SU-DHL-6 (cell line): ENCODE results near the gene IGF2.

Source experiments
- H2AFZ ChIP-seq: fragments of 200-600 bp; sonication (generic); 2 replicates; pipeline ENCODE4 v1.6.1; 2014; ENCODE audit warnings: low read depth, mild to moderate bottlenecking, moderate library complexity, mixed read lengths, antibody characterized with exemption, low read length; ENCODE audit not compliant: severe bottlenecking
- H3F3A ChIP-seq: fragments of 200-600 bp; shearing (Covaris generic); 2 replicates; pipeline ENCODE4 v1.6.0; 2016; ENCODE audit warnings: antibody characterized with exemption, mild to moderate bottlenecking; ENCODE audit not compliant: insufficient read depth
- H3K27ac ChIP-seq: fragments of 200-600 bp; sonication (generic); 2 replicates; pipeline ENCODE4 v1.5.1; 2016; ENCODE audit warnings: low read depth, mild to moderate bottlenecking, low read length, moderate library complexity, mixed read lengths
- H3K27me3 ChIP-seq: fragments of 200-600 bp; sonication (generic), shearing (Covaris generic); 2 replicates; pipeline ENCODE4 v1.6.0; 2014; ENCODE audit warnings: mild to moderate bottlenecking, low read length
- H3K36me3 ChIP-seq: fragments of 200-600 bp; sonication (generic); 2 replicates; pipeline ENCODE4 v1.6.1; 2014; ENCODE audit warnings: mild to moderate bottlenecking, low read length, mixed read lengths
- H3K4me2 ChIP-seq: fragments of 300-600, 200-600 bp; shearing (Covaris generic), sonication (generic); 2 replicates; pipeline ENCODE4 v1.6.0; 2014; ENCODE audit warnings: low read length, low read depth, mild to moderate bottlenecking; ENCODE audit not compliant: poor library complexity, severe bottlenecking
- H3K4me3 ChIP-seq: fragments of 200-600 bp; sonication (generic); 2 replicates; pipeline ENCODE4 v1.5.1; 2014; ENCODE audit warnings: antibody characterized with exemption, low read length, mild to moderate bottlenecking, mixed read lengths; ENCODE audit not compliant: insufficient read depth, poor library complexity, severe bottlenecking
- H3K79me2 ChIP-seq: fragments of 200-600 bp; sonication (generic); 2 replicates; pipeline ENCODE4 v1.6.1; 2014; ENCODE audit warnings: mild to moderate bottlenecking, low read length, moderate library complexity; ENCODE audit not compliant: insufficient read depth
- H3K9ac ChIP-seq: fragments of 200-600 bp; sonication (generic); 2 replicates; pipeline ENCODE4 v1.7.0; 2014; ENCODE audit warnings: mild to moderate bottlenecking, low read length
- H3K9me2 ChIP-seq: fragments of 200-600 bp; sonication (generic); replicated peaks from 2 replicates; pipeline ENCODE4 v1.6.1; 2014; ENCODE audit warnings: low read length; ENCODE audit not compliant: insufficient read depth
- H3K9me3 ChIP-seq: fragments of 200-600 bp; sonication (generic); 2 replicates; pipeline ENCODE4 v1.6.1; 2014; ENCODE audit warnings: low read length, mixed read lengths; ENCODE audit not compliant: insufficient read depth
- H4K20me1 ChIP-seq: fragments of 200-600 bp; sonication (generic); 2 replicates; pipeline ENCODE4 v1.6.1; 2014; ENCODE audit warnings: low read depth, mild to moderate bottlenecking, antibody characterized with exemption, low read length, moderate library complexity, mixed read lengths
- CTCF ChIP-seq: fragments of 200-600 bp; sonication (generic); IDR thresholded peaks from one replicate; pipeline ENCODE4 v1.5.1; 2017; ENCODE audit warnings: antibody characterized with exemption, mild to moderate bottlenecking, low read length, moderate library complexity; ENCODE audit not compliant: insufficient read depth, poor library complexity, severe bottlenecking
- EZH2phosphoT487 ChIP-seq: fragments of 200-600 bp; sonication (generic), shearing (Covaris generic); conservative IDR thresholded peaks from 2 replicates; pipeline ENCODE4 v1.6.1; 2018; ENCODE audit warnings: mild to moderate bottlenecking, antibody characterized with exemption, low read length, moderate library complexity, mixed read lengths

Gene IGF2

DNA sequence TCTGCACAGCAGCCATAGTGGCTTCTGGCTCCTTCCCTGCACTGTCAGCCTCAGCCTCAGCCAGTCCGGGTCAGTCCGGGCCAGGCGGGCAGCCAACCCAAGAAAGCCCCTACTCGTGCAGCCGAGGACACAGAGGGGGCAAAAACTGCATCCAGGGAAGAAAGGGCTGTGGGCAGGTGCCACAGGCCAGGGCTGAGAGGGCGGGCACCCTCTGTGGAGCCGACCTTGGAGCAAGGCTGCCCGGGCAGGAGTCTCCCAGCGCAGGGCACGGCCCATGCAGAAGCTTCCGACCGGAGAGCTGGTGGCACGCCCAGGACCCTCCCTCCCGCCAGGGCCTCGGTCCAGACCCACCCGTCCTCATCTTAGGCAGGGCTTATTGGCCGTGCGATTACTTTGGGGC lies 42.9 kb upstream of the IGF2 start:
- H3K36me3 ChIP-seq: no peaks in the 10 kb centered on the region
- no peaks in the 10 kb centered on the region for H4K20me1 ChIP-seq
- H3K9me2 ChIP-seq: no peaks in the 10 kb centered on the region
- no peaks in the 10 kb centered on the region for H3K79me2 ChIP-seq
- no peak overlapping the region for H3K9ac ChIP-seq
- H3F3A ChIP-seq: no peaks in the 10 kb centered on the region
- no peaks in the 10 kb centered on the region for H3K27me3 ChIP-seq
- no peak overlapping the region for H3K4me2 ChIP-seq
- no peak overlapping the region for H3K27ac ChIP-seq
- H2AFZ ChIP-seq: no peak overlapping the region
- no peaks in the 10 kb centered on the region for H3K9me3 ChIP-seq
- no peak for TF ChIP-seq EZH2phosphoT487
- TF ChIP-seq CTCF: no peak
- H3K4me3 ChIP-seq: no peak overlapping the region

DNA sequence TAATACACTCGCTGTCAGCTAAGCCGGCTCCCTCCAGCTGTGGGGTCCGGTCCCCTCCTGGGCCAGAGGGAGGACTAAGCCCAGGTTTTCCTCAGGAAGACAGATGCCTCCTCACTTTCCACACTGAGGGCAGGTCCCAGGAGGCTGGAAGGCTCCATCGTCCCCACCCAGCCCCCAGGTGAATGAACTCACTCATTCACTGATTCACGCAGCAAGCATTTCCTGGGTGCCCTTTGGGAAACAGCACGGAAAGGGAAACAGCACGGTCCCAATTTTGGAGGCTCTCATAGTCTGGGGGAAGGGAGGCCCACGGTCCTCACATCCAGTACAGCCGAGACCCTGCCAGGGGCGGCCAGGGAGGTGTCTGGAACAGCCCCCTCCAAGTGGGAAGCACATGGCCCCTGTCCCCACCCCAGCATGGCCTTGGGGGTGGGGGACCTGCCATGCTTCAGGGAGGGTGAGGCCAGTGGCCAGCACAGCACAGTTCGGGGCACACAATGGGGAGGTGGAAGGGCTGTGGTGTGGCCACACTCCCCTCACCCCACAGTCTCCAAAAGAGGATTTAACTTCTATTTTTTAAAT lies 41.7 kb upstream of the IGF2 start:
- Histone ChIP-seq H4K20me1 (no peaks in the 10 kb centered on the region), H3F3A (no peaks in the 10 kb centered on the region), H2AFZ (no peak overlapping the region), H3K9me3 (no peaks in the 10 kb centered on the region), H3K27ac (no peak overlapping the region), H3K9ac (no peak overlapping the region), H3K36me3 (no peaks in the 10 kb centered on the region), H3K4me3 (no peak overlapping the region), H3K79me2 (no peaks in the 10 kb centered on the region), H3K9me2 (no peaks in the 10 kb centered on the region), H3K4me2 (no peak overlapping the region), H3K27me3 (no peaks in the 10 kb centered on the region)
- TF ChIP-seq EZH2phosphoT487 (no peak), CTCF (no peak)

DNA sequence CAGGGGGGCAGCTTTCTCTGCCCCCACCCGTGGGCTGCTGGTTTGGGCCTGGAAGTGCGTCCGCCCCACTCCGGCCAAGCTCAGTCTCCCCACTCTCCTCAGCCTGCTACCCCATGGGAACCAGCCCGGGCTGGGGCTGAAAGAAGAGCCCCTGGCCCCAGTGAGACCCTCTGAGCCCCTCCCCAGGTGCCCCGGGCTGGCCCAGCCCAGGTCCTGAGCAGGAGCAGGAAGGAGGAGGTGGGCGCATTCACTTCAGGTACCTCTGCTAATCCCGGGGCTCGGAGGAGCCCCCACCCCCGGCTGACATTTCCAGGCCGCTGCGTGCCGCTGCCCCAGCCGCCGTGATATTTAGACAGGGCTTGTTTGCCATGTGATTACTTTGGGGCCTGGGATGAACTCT lies 41.2 kb upstream of the IGF2 start:
- Histone ChIP-seq H3K9me3 (no peaks in the 10 kb centered on the region), H3K79me2 (no peaks in the 10 kb centered on the region), H3K4me3 (no peak overlapping the region), H3K27me3 (no peaks in the 10 kb centered on the region), H3K4me2 (no peak overlapping the region), H2AFZ (no peak overlapping the region), H3F3A (no peaks in the 10 kb centered on the region), H3K36me3 (no peaks in the 10 kb centered on the region), H3K9ac (no peak overlapping the region), H4K20me1 (no peaks in the 10 kb centered on the region), H3K9me2 (no peaks in the 10 kb centered on the region), H3K27ac (no peak overlapping the region)
- no peak for TF ChIP-seq CTCF
- TF ChIP-seq EZH2phosphoT487: no peak

DNA sequence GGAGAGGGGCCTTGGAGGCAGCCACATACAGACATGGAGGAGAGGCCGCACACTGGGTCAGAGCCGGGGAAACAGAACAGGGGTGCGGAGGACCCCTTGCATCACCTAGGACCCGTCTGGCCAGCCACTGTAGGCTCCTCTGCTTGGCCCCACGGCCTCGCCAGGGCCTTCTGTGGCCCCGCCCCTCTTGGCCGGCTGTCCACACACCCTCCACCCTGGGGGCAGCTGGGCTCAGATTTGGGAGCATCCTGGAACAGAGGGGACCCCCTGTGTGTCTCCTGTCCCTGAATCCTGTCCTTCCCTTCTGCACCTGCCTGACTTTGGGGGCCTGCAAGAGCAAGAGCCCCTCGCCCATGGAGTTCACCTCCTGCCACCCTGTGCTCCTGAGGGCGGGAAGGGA lies 40.3 kb upstream of the IGF2 start:
- TF ChIP-seq CTCF (no peak), EZH2phosphoT487 (no peak)
- Histone ChIP-seq H3F3A (no peaks in the 10 kb centered on the region), H3K9ac (no peak overlapping the region), H4K20me1 (no peaks in the 10 kb centered on the region), H2AFZ (no peak overlapping the region), H3K9me3 (no peaks in the 10 kb centered on the region), H3K4me3 (no peak overlapping the region), H3K27me3 (no peaks in the 10 kb centered on the region), H3K27ac (no peak overlapping the region), H3K79me2 (no peaks in the 10 kb centered on the region), H3K4me2 (no peak overlapping the region), H3K9me2 (no peaks in the 10 kb centered on the region), H3K36me3 (no peaks in the 10 kb centered on the region)
